Bronchial epithelial cell (primary cell): ENCODE data around the gene TDO2. TPM values are rescaled to one million over a fixed set of nuclear protein-coding genes. Genes with fewer than 3 reads are reported as not detected.

Source experiments
- DNase-seq: peaks from one replicate; pipeline ENCODE4 v3.0.0-alpha.2; 2010; ENCODE audit warnings: low read depth
- FAIRE-seq: peaks from 2 replicates; lab custom pipeline; 2011; peaks lifted over from hg19 to GRCh38; lab: Jason Lieb, UNC
- H3K27me3 ChIP-seq: 2 replicates; pipeline ENCODE4 v1.5.1; 2011; ENCODE audit warnings: low read length; ENCODE audit not compliant: control insufficient read depth, insufficient read depth
- H3K36me3 ChIP-seq: 2 replicates; pipeline ENCODE4 v1.5.1; 2011; ENCODE audit warnings: low read length; ENCODE audit not compliant: control insufficient read depth, insufficient read depth
- H3K4me3 ChIP-seq: 2 replicates; pipeline ENCODE4 v1.5.1; 2011; ENCODE audit warnings: mild to moderate bottlenecking, low read depth, low read length, control low read depth
- CTCF ChIP-seq: IDR thresholded peaks from 2 replicates; pipeline ENCODE4 v1.5.1; 2011; ENCODE audit warnings: mild to moderate bottlenecking, moderate library complexity, low read length, control low read depth, inconsistent platforms; ENCODE audit not compliant: insufficient read depth, severe bottlenecking
- total RNA-seq: library from RNA; depleted of rRNA; stranded (reverse); fragments of >200 nt; gene quantifications from 2 replicates; pipeline ENCODE4 v1.2.1, GENCODE V29; 2014

Gene TDO2
- total RNA-seq, 1 donor from 2014 or later, result not detected

- peaks cover 2% of the 10 kb centered on the region for H3K27me3 ChIP-seq
- TF ChIP-seq CTCF, result no peak
- peak; percentile 89 for FAIRE-seq
- H3K36me3 ChIP-seq, result no peaks in the 10 kb centered on the region
- DNase-seq, result no peak
- H3K4me3 ChIP-seq, result no peak overlapping the region
Observed at GRCh38 chr4:155941085-155941790, 37.7 kb downstream of the TDO2 start.

GRCh38 chr4:155941820-155942219, 38.3 kb downstream of the TDO2 start:
- H3K36me3 ChIP-seq, result no peaks in the 10 kb centered on the region
- DNase-seq (no peak), FAIRE-seq (no peak)
- H3K4me3 ChIP-seq, result no peak overlapping the region
- peaks cover 2% of the 10 kb centered on the region for H3K27me3 ChIP-seq
- no peak for TF ChIP-seq CTCF

GRCh38 chr4:155943605-155944291, 40.3 kb downstream of the TDO2 start:
- Histone ChIP-seq H3K27me3 (peaks cover 2% of the 10 kb centered on the region), H3K36me3 (no peaks in the 10 kb centered on the region), H3K4me3 (no peak overlapping the region)
- no peak for DNase-seq
- FAIRE-seq, result no peak
- no peak for TF ChIP-seq CTCF

GRCh38 chr4:155944516-155944915, 41.0 kb downstream of the TDO2 start:
- Histone ChIP-seq H3K36me3 (no peaks in the 10 kb centered on the region), H3K4me3 (no peak overlapping the region), H3K27me3 (peaks cover 2% of the 10 kb centered on the region)
- no peak for TF ChIP-seq CTCF
- FAIRE-seq (no peak), DNase-seq (no peak)

- no peaks in the 10 kb centered on the region for H3K36me3 ChIP-seq
- H3K4me3 ChIP-seq, result no peak overlapping the region
- DNase-seq (no peak), FAIRE-seq (no peak)
- peaks cover 2% of the 10 kb centered on the region for H3K27me3 ChIP-seq
- TF ChIP-seq CTCF, result no peak
Observed at GRCh38 chr4:155946486-155946885, 43.0 kb downstream of the TDO2 start.

- H3K36me3 ChIP-seq, result no peaks in the 10 kb centered on the region
- H3K4me3 ChIP-seq, result no peak overlapping the region
- peaks cover 2% of the 10 kb centered on the region for H3K27me3 ChIP-seq
- DNase-seq, result no peak
- TF ChIP-seq CTCF, result no peak
- FAIRE-seq, result no peak
Observed at GRCh38 chr4:155948541-155948940, 45.0 kb downstream of the TDO2 start.
